Esophagus muscularis mucosa (tissue), 4 donors: ENCODE data around the gene TBL3.

Source experiments
- CTCF ChIP-seq, 3 experiments: fragments of 200-600 bp in 2 of 3; fragments of 450-650 bp in 1 of 3; sonication (generic) in 2 of 3; IDR thresholded peaks; one replicate each; pipeline ENCODE4 v1.5.1; 2017 to 2019; ENCODE audit warnings: antibody characterized with exemption in 3 of 3, mild to moderate bottlenecking in 2 of 3, moderate library complexity in 1 of 3
- EP300 ChIP-seq: sonication (generic); formaldehyde crosslinking; IDR thresholded peaks from one replicate; pipeline ENCODE4 v1.6.1; 2017; ENCODE audit warnings: antibody characterized with exemption
- POLR2AphosphoS5 ChIP-seq, 2 donors: sonication (generic); formaldehyde crosslinking; IDR thresholded peaks; one replicate each; pipeline ENCODE4 v1.6.1; 2017; ENCODE audit warnings: antibody characterized with exemption in 2 of 2

GRCh38 chr16:1989209-1990100 lies 17.6 kb downstream of the TBL3 start, which contains the start of gene SYNGR3:
- no peak for TF ChIP-seq EP300
- no peak for TF ChIP-seq CTCF (IDR thresholded peaks at IDR 0.05)
- no peak for TF ChIP-seq POLR2AphosphoS5 (IDR thresholded peaks at IDR 0.05)
